ENCODE results near the gene TAP2. TPM values are rescaled to one million over a fixed set of nuclear protein-coding genes. Genes with fewer than 3 reads are reported as not detected.

Gene TAP2
- total and polyA plus RNA-seq, 2 donors (not counting 1 experiment from before 2014, with no cell fraction given), result 66.1 to 126 TPM

DNA sequence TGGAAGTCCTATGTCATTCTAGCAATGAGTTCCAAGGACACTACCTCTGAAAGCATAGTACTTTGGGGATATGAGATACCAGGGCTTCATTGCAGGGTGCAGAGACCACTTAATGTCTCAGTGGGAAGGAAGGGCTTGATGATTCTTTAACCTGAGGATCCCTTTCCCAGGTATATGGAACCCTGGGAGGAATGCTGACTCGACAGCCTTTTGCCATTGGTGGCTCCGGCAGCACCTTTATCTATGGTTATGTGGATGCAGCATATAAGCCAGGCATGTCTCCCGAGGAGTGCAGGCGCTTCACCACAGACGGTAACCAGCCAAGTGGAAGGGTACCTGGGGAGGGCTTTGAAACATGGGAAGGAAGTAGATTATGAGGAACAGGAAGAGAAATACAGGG is 19.7 kb upstream of the TAP2 start:
- peaks cover 59% of the 10 kb centered on the region for H3K4me1 Mint-ChIP-seq
- Histone ChIP-seq H3K4me3 (ENCODE audit: control extremely low read depth in 1 of 5, extremely low read depth in 1 of 5, insufficient read depth in 1 of 5, low read depth in 2 of 5, low read length in 4 of 5) (no peak overlapping the region), H3K27me3 (replicated peaks in 1 of 4; ENCODE audit: control extremely low read depth in 1 of 4, control insufficient read depth in 3 of 4, insufficient read depth in 4 of 4, low read length in 3 of 4) (no peaks in the 10 kb centered on the region), H3K4me2 (replicated peaks; ENCODE audit: low read depth, low read length, poor library complexity, severe bottlenecking) (peak overlapping the region; percentile 55), H3K9me3 (ENCODE audit: control extremely low read depth in 1 of 3, control insufficient read depth in 2 of 3, insufficient read depth in 1 of 3, low read length in 2 of 3) (no peaks in the 10 kb centered on the region), H3K9ac (ENCODE audit: low read length) (no peak overlapping the region), H3K79me2 (ENCODE audit: control insufficient read depth, insufficient read depth, low read length) (peaks cover 71% of the 10 kb centered on the region), H2AFZ (ENCODE audit: insufficient read depth, low read depth, low read length, poor library complexity, severe bottlenecking) (no peak overlapping the region), H4K20me1 (ENCODE audit: control insufficient read depth, insufficient read depth, low read length, poor library complexity, severe bottlenecking) (no peaks in the 10 kb centered on the region), H3K36me3 (replicated peaks in 1 of 2; ENCODE audit: control extremely low read depth in 1 of 2, control insufficient read depth in 1 of 2, extremely low read depth in 1 of 2, insufficient read depth in 2 of 2, low read length in 1 of 2) (peaks cover 22 to 63% of the 10 kb centered on the region in 2 experiments), H3K27ac (ENCODE audit: low read length in 2 of 2) (peak overlapping the region; percentile 15 to 67), H3K4me1 (ENCODE audit: control insufficient read depth in 2 of 2, insufficient read depth in 2 of 2, low read length in 2 of 2) (peaks cover 29 to 38% of the 10 kb centered on the region in 2 donors)
- 64% methylated on average over 5 of the region's 5 CpGs for WGBS (ENCODE audit: insufficient coverage)
- no peaks in the 10 kb centered on the region for H3K27me3 Mint-ChIP-seq
- H3K9me3 Mint-ChIP-seq (ENCODE audit: insufficient read depth), result no peaks in the 10 kb centered on the region
- DNase-seq (no peak), ATAC-seq (ENCODE audit: low read depth) (no peak)
- CTCF ChIA-PET, result interaction anchor here (1.0 to 8.1 kb wide), 7 partner anchors 10 to 126 kb away, joined by 3 to 359 read pairs (median 6); partner anchors contain the start of genes PSMB8 and TAP2
- intact Hi-C loops (cut with micrococcal nuclease), result no loop called here
- TF ChIP-seq, protein P1, sequence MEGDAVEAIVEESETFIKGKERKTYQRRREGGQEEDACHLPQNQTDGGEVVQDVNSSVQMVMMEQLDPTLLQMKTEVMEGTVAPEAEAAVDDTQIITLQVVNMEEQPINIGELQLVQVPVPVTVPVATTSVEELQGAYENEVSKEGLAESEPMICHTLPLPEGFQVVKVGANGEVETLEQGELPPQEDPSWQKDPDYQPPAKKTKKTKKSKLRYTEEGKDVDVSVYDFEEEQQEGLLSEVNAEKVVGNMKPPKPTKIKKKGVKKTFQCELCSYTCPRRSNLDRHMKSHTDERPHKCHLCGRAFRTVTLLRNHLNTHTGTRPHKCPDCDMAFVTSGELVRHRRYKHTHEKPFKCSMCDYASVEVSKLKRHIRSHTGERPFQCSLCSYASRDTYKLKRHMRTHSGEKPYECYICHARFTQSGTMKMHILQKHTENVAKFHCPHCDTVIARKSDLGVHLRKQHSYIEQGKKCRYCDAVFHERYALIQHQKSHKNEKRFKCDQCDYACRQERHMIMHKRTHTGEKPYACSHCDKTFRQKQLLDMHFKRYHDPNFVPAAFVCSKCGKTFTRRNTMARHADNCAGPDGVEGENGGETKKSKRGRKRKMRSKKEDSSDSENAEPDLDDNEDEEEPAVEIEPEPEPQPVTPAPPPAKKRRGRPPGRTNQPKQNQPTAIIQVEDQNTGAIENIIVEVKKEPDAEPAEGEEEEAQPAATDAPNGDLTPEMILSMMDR (IDR thresholded peaks at IDR 0.05), result no peak
- no peak for TF ChIP-seq EZH2 (IDR thresholded peaks at IDR 0.05; ENCODE audit: borderline replicate concordance, insufficient read depth, low read depth, low read length, poor library complexity, severe bottlenecking)
- POLR2A ChIA-PET, result interaction anchor here (0.6 to 6.4 kb wide), 3 partner anchors 10 to 1182 kb away, joined by 3 to 282 read pairs (median 4); partner anchors contain the start of genes PSMB8 and TAP2
- H3K4me3 Mint-ChIP-seq, result peak overlapping the region; percentile 26
- peak overlapping the region; percentile 72 for H3K27ac Mint-ChIP-seq

- Histone ChIP-seq H3K4me2 (replicated peaks; ENCODE audit: low read depth, low read length, poor library complexity, severe bottlenecking) (peak overlapping the region; percentile 55), H3K27me3 (replicated peaks in 1 of 4; ENCODE audit: control extremely low read depth in 1 of 4, control insufficient read depth in 3 of 4, insufficient read depth in 4 of 4, low read length in 3 of 4) (no peaks in the 10 kb centered on the region), H3K4me3 (ENCODE audit: control extremely low read depth in 1 of 5, extremely low read depth in 1 of 5, insufficient read depth in 1 of 5, low read depth in 2 of 5, low read length in 4 of 5) (no peak overlapping the region), H2AFZ (ENCODE audit: insufficient read depth, low read depth, low read length, poor library complexity, severe bottlenecking) (no peak overlapping the region), H3K36me3 (replicated peaks in 1 of 2; ENCODE audit: control extremely low read depth in 1 of 2, control insufficient read depth in 1 of 2, extremely low read depth in 1 of 2, insufficient read depth in 2 of 2, low read length in 1 of 2) (peaks cover 22 to 63% of the 10 kb centered on the region in 2 experiments), H4K20me1 (ENCODE audit: control insufficient read depth, insufficient read depth, low read length, poor library complexity, severe bottlenecking) (peaks cover 3% of the 10 kb centered on the region), H3K9ac (ENCODE audit: low read length) (no peak overlapping the region), H3K27ac (ENCODE audit: low read length in 2 of 2) (peak overlapping the region in 1 of 2 donors; percentile 13), H3K79me2 (ENCODE audit: control insufficient read depth, insufficient read depth, low read length) (peaks cover 80% of the 10 kb centered on the region), H3K4me1 (ENCODE audit: control insufficient read depth in 2 of 2, insufficient read depth in 2 of 2, low read length in 2 of 2) (peaks cover 31 to 40% of the 10 kb centered on the region in 2 donors), H3K9me3 (ENCODE audit: control extremely low read depth in 1 of 3, control insufficient read depth in 2 of 3, insufficient read depth in 1 of 3, low read length in 2 of 3) (no peaks in the 10 kb centered on the region)
- ATAC-seq (ENCODE audit: low read depth) (no peak), DNase-seq (no peak)
- Mint-ChIP-seq H3K4me3 (peak overlapping the region; percentile 26), H3K27me3 (no peaks in the 10 kb centered on the region), H3K4me1 (peaks cover 62% of the 10 kb centered on the region), H3K9me3 (ENCODE audit: insufficient read depth) (no peaks in the 10 kb centered on the region), H3K27ac (peak overlapping the region; percentile 72)
- TF ChIP-seq EZH2 (IDR thresholded peaks at IDR 0.05; ENCODE audit: borderline replicate concordance, insufficient read depth, low read depth, low read length, poor library complexity, severe bottlenecking), result no peak
- TF ChIP-seq, protein P1 (IDR thresholded peaks at IDR 0.05), result no peak
- ChIA-PET POLR2A (interaction anchor here (0.6 to 6.4 kb wide), 3 partner anchors 11 to 113 kb away, joined by 3 to 282 read pairs (median 4); partner anchors contain the start of genes PSMB8 and TAP2), CTCF (interaction anchor here (0.7 to 8.1 kb wide), 7 partner anchors 11 to 135 kb away, joined by 3 to 359 read pairs (median 6); partner anchors contain the start of genes HLA-DMB, PSMB8 and TAP2)
- intact Hi-C loops (cut with micrococcal nuclease), result no loop called here
- 95% methylated on average over 9 of the region's 14 CpGs for WGBS (ENCODE audit: insufficient coverage)
Measured at GRCh38 chr6:32857156-32857891, 18.8 kb upstream of the TAP2 start.
